GM18951 (cell line): ENCODE data around the gene LDLRAD4.

Experiments
- POLR2A ChIP-seq: IDR thresholded peaks from 4 replicates; pipeline ENCODE4 v1.6.1; 2011; ENCODE audit warnings: mild to moderate bottlenecking; ENCODE audit not compliant: insufficient read length, insufficient read depth; ENCODE audit errors: extremely low read depth
- in situ Hi-C: fragments of 300-500 bp; cut with MboI; formaldehyde crosslinking; loops from one replicate; pipeline ENCODE4 v1.12.0; 2022; ENCODE audit warnings: low sequenced_read_pairs, mixed read lengths, inconsistent platforms; ENCODE audit not compliant: unreplicated experiment

LDLRAD4 gene

GRCh38 chr18:13313006-13313686, 94.6 kb downstream of the LDLRAD4 start:
- in situ Hi-C loops, result loop anchor here (25.0 kb wide), 1 partner anchor 1749 kb away; no protein-coding TSS in a partner anchor
- no peak for TF ChIP-seq POLR2A

GRCh38 chr18:13315000-13315399, 96.4 kb downstream of the LDLRAD4 start:
- TF ChIP-seq POLR2A, result no peak

DNA sequence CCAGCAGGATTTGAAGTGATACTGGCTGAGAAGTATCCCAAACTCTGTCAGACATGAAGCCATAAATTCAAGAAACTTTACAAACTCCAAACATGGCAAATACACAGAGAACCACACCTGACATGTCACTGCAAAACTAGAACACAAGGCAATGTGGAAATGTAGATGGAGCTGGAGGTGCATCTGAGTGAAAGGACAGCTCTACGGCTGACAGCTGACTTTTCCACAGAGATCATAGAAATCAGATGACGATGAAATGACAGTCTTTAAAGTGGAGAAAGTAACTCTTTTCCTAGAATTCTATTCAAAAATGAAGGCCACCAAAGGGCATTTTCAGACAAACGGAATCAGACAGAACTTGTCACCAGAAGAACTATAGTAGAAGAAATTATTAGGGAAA, 97.5 kb downstream of the LDLRAD4 start:
- no peak for TF ChIP-seq POLR2A
- in situ Hi-C loops, result loop anchor here (25.0 kb wide), 1 partner anchor 1746 kb away; no protein-coding TSS in a partner anchor

More at GRCh38 chr18:13315000-13315399, 96.4 kb downstream of the LDLRAD4 start:
- in situ Hi-C loops, result loop anchor here (25.0 kb wide), 1 partner anchor 1747 kb away; no protein-coding TSS in a partner anchor

DNA sequence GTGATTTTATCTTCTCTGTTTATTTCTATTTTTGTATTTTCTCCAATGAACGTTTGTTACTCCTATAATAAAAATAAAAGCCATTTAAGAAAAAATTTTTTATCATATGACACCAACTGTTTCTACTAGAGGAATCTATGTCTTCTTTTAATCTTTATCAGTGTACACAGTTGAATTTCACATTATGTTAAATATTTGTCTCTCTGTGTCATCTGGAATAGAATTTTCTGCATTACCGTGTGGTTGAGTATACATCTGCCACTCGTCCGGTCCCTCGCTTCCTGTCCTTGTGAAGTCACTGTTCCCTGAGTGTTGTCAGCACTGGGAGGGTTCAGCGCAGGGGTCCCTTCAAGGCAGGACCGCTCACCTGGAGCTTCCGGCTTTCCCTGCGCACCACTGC, 99.2 kb downstream of the LDLRAD4 start:
- TF ChIP-seq POLR2A, result no peak
- in situ Hi-C loops, result loop anchor here (25.0 kb wide), 1 partner anchor 1744 kb away; no protein-coding TSS in a partner anchor

- TF ChIP-seq POLR2A, result no peak
- in situ Hi-C loops, result loop anchor here (25.0 kb wide), 1 partner anchor 1743 kb away; no protein-coding TSS in a partner anchor
Measured at GRCh38 chr18:13318731-13319501, 100.4 kb downstream of the LDLRAD4 start.

- TF ChIP-seq POLR2A, result no peak
- in situ Hi-C loops, result loop anchor here (25.0 kb wide), 1 partner anchor 1743 kb away; no protein-coding TSS in a partner anchor
Measured at GRCh38 chr18:13319629-13320028, 101.1 kb downstream of the LDLRAD4 start.

DNA sequence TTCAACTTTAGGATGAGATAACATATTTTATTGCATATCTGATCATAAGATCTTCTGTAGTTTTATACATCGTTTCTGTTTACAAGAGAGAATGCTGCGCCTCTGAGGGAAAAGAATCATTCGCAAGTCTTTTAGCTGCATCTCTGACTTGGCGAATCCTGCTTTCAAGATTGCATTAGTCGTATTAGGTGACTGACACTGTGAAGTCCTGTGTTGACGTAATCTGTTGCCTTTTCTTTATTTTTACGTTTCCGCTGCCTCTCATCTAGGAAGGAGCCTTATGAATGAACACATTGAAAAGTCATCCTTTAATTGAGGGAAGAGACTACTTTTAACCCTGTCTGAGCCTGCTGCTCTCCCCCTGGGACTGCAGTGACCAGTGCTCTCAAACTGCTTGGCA, 101.5 kb downstream of the LDLRAD4 start:
- in situ Hi-C loops, result loop anchor here (25.0 kb wide), 1 partner anchor 1742 kb away; no protein-coding TSS in a partner anchor
- TF ChIP-seq POLR2A, result no peak

DNA sequence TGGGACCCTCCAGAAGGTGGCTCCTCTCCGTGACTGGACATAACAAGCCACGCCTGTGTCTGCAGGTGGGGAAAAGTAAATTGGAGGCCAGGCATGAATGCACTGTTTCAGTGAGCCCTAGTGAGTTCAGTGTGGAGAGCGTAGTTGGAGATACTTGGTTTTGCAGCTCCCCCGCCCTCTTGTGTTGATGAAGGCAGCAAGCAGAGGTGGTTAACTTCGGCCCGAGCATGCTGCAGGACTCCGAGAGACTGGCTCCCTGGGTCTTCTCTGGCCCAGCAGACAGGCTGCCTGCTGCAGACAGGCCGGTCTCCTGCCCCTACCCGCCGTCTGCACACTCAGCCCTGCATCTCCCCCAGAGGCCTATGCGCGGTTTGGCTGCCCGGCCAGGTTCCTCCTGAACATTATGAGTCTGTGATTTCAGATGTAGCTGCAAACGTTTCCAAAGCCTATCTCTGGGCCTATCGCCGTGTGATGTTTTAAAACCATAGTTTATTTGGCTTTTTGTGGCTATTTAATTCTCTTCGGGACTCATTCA, 102.4 kb downstream of the LDLRAD4 start:
- in situ Hi-C loops, result loop anchor here (25.0 kb wide), 1 partner anchor 1741 kb away; no protein-coding TSS in a partner anchor

DNA sequence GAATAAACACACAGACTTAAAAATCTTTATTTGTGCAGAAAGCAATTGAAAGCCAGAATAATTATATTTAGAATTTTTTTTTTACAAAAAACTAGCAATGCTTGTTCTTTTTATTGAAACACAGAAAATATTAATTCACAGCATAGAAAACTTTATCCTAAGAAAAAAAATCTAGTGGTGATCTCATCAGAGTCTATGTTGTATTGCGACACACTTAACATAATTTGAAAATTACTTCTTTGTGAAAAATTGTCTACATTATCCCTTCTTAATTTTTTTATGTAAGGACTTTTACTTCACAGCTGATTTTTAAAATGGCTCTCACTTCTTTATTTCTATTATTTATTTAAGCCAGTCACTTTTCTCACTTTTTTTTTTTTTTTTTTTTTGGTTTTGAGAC, 103.4 kb downstream of the LDLRAD4 start:
- no peak for TF ChIP-seq POLR2A
- in situ Hi-C loops, result loop anchor here (25.0 kb wide), 1 partner anchor 1740 kb away; no protein-coding TSS in a partner anchor

More for the DNA sequence above, 102.4 kb downstream of the LDLRAD4 start:
- no peak for TF ChIP-seq POLR2A

GRCh38 chr18:13323186-13323585, 104.6 kb downstream of the LDLRAD4 start:
- in situ Hi-C loops, result loop anchor here (25.0 kb wide), 1 partner anchor 1739 kb away; no protein-coding TSS in a partner anchor
- no peak for TF ChIP-seq POLR2A

GRCh38 chr18:13324880-13325279, 106.3 kb downstream of the LDLRAD4 start:
- no peak for TF ChIP-seq POLR2A
- in situ Hi-C loops, result loop anchor here (25.0 kb wide), 1 partner anchor 1737 kb away; no protein-coding TSS in a partner anchor

DNA sequence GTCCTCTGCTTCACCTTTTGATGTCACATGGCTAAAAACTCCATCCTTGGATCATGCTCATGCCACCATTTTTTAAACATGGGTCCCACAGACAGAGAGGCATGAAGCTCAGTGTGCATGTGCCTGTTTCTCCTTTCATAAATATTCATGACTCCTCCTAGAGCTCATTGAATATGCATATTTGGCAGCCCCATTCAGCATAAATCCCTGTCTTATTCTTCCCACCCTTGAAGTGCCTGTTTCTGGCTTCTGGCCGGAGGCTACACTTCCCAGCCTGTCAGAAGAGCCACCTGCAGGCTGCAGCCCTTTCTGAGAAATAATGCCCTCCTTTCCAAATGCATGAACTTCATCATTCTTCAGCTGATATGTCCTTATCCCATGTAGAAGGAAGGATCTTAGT, 109.7 kb downstream of the LDLRAD4 start:
- in situ Hi-C loops, result no loop called here
- TF ChIP-seq POLR2A, result no peak

DNA sequence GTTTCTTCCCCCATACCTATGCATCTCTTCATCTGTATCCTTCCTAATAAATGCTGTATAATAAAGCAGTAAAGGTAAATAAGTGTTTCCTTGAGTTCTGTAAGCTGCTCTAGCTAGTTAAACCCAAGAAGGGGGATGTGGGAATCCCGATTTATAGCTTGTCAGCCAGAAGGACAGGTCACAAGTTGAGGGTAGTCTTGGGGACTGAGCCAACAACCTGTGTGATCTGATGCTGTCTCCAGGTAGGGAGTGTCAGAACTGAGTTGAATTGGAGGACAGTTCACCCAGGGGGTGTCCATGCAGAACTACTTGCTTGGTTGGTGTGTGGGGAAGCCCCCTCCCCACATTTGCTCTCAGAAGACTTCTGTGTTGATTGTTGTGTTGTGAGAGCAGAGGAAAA, 112.4 kb downstream of the LDLRAD4 start:
- in situ Hi-C loops, result no loop called here
- TF ChIP-seq POLR2A, result no peak
